Spleen (tissue), 11 donors: ENCODE data around the gene SUCLG1. TPM values are rescaled to one million over a fixed set of nuclear protein-coding genes. Genes with fewer than 3 reads are reported as not detected.
A peak's percentile ranks its signal among the peaks of the same experiment; 100 is the strongest.

Source experiments
- DNase-seq: peaks from one replicate; pipeline ENCODE4 v3.0.0-alpha.2; 2020
- H3K27ac ChIP-seq, 8 donors: fragments of 200-600 bp; sonication (generic) in 7 of 8; 1 replicate in 4 of 8; 2 replicates in 4 of 8; pipeline versions ENCODE4 v1.5.0 to v1.8.0; 2016 to 2021; ENCODE audit warnings: inconsistent platforms in 4 of 8, mild to moderate bottlenecking in 4 of 8, moderate library complexity in 1 of 8
- H3K27me3 ChIP-seq, 7 donors: fragments of 200-600 bp; sonication (generic) in 6 of 7; replicated peaks in 1 of 7; 1 replicate in 4 of 7; 2 replicates in 3 of 7; pipeline versions ENCODE4 v1.5.0 to v1.8.0; 2016 to 2021; ENCODE audit warnings: inconsistent platforms in 3 of 7, mild to moderate bottlenecking in 1 of 7
- H3K36me3 ChIP-seq, 6 donors: fragments of 200-600 bp; sonication (generic) in 5 of 6; 1 replicate in 4 of 6; 2 replicates in 2 of 6; pipeline versions ENCODE4 v1.5.0 to v1.8.0; 2016 to 2021; ENCODE audit warnings: inconsistent platforms in 2 of 6
- H3K4me1 ChIP-seq, 6 donors: fragments of 200-600 bp; sonication (generic) in 5 of 6; 1 replicate in 3 of 6; 2 replicates in 3 of 6; pipeline versions ENCODE4 v1.5.0 to v1.8.0; 2016 to 2021; ENCODE audit warnings: inconsistent platforms in 3 of 6
- H3K4me3 ChIP-seq, 8 donors: fragments of 200-600 bp; sonication (generic) in 7 of 8; 1 replicate in 4 of 8; 2 replicates in 4 of 8; pipeline versions ENCODE4 v1.5.0 to v1.8.0; 2016 to 2021; ENCODE audit warnings: inconsistent platforms in 4 of 8, mild to moderate bottlenecking in 4 of 8, moderate library complexity in 2 of 8
- H3K9me3 ChIP-seq, 8 donors: fragments of 200-600 bp; sonication (generic) in 7 of 8; 1 replicate in 4 of 8; 2 replicates in 4 of 8; pipeline versions ENCODE4 v1.5.0 to v1.8.0; 2016 to 2021; ENCODE audit warnings: inconsistent platforms in 4 of 8
- POLR2A ChIP-seq, 3 donors: fragments of 450-650 bp; IDR thresholded peaks; one replicate each; pipeline ENCODE4 v1.5.1; 2017; ENCODE audit warnings: antibody characterized with exemption in 3 of 3, mild to moderate bottlenecking in 1 of 3
- POLR2AphosphoS5 ChIP-seq, 3 donors: sonication (generic); formaldehyde crosslinking; IDR thresholded peaks; one replicate each; pipeline ENCODE4 v1.5.1; 2017; ENCODE audit warnings: antibody characterized with exemption in 3 of 3
- WGBS, 5 donors: extraction: QIAGEN DNeasy Blood & Tissue Kit in 3 of 5; methylation state at CpG; one replicate each; pipeline versions ENCODE4 v1.1.5 to v1.1.7; 2013 to 2018; 5-methylcytosine and 5-hydroxymethylcytosine counted together
- intact Hi-C: fragments of 100-400 bp; cut with DNase I; formaldehyde crosslinking; loops from one replicate; pipeline ENCODE4 v1.15.0; 2023; ENCODE audit warnings: low total_unique reads
- polyA plus RNA-seq, 3 donors: library from polyadenylated mRNA; stranded (reverse); fragments of 200-250 nt; gene quantifications; one replicate each; pipeline ENCODE4 v1.2.1, GENCODE V29; 2013
- total RNA-seq, 7 donors: library from RNA; depleted of rRNA in 3 of 7; stranded (reverse); fragments of >200 nt in 3 of 7; fragmentation: NEBNext Ultra II Directional in 4 of 7; extraction: Animal tissue kit (Norgen Biotek cat#: 25700) in 4 of 7; gene quantifications; one replicate each; pipeline versions ENCODE4 v1.1.0 to v1.2.1, GENCODE V29; 2016 to 2021
- TF ChIP-seq, protein P1 (sequence below), 11 experiments: fragments of 200-600 bp in 7 of 11; fragments of 450-650 bp in 4 of 11; sonication (generic) in 4 of 11; IDR thresholded peaks in 8 of 11; conservative IDR thresholded peaks in 3 of 11; 1 replicate in 7 of 11; 2 replicates in 4 of 11; pipeline versions ENCODE4 v1.4.0 to v1.8.0; 2016 to 2021; ENCODE audit warnings: antibody characterized with exemption in 11 of 11, inconsistent platforms in 4 of 11, mild to moderate bottlenecking in 1 of 11
- donor health status: healthy with polysubstance abuse.
- donor health status: DM: no; HTN: no; CAD: no; lungs with moderate emphysema.
- donor health status: DM: no; HTN: no; CAD: no.
- donor health status: Bipolar disorder and iron deficiency.
- donor health status: healthy.
- donor health status: DM: no; HTN: no; CAD: no.
- donor health status: DM: yes; HTN: yes; CAD: no.

Gene SUCLG1
- total and polyA plus RNA-seq, 10 donors: 39.2 to 58.3 (median 44.7) TPM

DNA sequence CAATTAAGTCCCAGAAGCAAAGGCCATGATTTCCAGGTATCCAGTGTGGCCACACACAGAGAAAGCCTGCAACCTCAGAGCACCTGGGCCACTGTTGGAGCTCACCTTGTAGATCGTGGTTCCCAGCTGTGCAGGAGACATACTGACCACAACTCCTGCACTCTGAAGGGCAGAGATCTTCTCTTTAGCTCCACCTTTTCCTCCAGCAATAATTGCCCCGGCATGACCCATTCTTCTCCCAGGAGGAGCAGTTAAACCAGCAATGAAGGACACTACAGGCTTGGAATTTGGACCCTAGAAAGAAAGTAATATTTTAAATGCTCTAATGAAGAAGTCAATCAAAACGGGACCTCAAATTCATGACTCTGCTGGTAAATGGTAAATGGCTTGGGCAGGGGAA is 33.8 kb downstream of the SUCLG1 start:
- TF ChIP-seq POLR2A (IDR thresholded peaks at IDR 0.05) (no peak), POLR2AphosphoS5 (IDR thresholded peaks at IDR 0.05) (no peak)
- TF ChIP-seq, protein P1, sequence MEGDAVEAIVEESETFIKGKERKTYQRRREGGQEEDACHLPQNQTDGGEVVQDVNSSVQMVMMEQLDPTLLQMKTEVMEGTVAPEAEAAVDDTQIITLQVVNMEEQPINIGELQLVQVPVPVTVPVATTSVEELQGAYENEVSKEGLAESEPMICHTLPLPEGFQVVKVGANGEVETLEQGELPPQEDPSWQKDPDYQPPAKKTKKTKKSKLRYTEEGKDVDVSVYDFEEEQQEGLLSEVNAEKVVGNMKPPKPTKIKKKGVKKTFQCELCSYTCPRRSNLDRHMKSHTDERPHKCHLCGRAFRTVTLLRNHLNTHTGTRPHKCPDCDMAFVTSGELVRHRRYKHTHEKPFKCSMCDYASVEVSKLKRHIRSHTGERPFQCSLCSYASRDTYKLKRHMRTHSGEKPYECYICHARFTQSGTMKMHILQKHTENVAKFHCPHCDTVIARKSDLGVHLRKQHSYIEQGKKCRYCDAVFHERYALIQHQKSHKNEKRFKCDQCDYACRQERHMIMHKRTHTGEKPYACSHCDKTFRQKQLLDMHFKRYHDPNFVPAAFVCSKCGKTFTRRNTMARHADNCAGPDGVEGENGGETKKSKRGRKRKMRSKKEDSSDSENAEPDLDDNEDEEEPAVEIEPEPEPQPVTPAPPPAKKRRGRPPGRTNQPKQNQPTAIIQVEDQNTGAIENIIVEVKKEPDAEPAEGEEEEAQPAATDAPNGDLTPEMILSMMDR (IDR thresholded peaks at IDR 0.05 in 8 of 11, conservative IDR thresholded peaks at IDR 0.05 in 3 of 11): no peak
- no peak overlapping the region for H3K27ac ChIP-seq
- H3K4me1 ChIP-seq: peaks cover 0 to 13% (median 1%) of the 10 kb centered on the region in 6 donors
- no peaks in the 10 kb centered on the region for H3K27me3 ChIP-seq
- H3K9me3 ChIP-seq: no peaks in the 10 kb centered on the region
- intact Hi-C loops: no loop called here
- DNase-seq: no peak
- H3K4me3 ChIP-seq: no peak overlapping the region
- WGBS, 5 donors: 76 to 90% (median 81%) methylated on average over 3 of the region's 3 CpGs
- peaks cover 0 to 85% (median 59%) of the 10 kb centered on the region in 6 donors for H3K36me3 ChIP-seq

DNA sequence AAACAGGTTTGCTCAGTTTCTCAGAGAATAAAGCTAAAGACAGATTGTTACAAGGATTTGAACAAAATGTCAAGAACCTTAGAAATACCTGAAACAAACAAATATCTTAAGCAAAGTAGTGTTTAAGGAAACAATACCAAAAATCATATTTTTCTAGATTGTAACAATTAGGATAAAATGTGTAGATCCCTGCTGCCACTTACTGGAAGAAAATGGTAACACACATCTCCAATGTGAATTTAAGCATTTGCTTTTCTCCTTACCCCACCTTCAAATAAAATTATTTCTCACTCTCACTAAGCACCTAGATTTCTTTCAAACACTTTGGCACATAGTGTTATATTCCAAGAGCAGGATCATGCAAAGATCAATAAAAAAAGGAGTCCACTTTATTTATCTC is 34.9 kb downstream of the SUCLG1 start:
- TF ChIP-seq POLR2AphosphoS5 (IDR thresholded peaks at IDR 0.05) (no peak), POLR2A (IDR thresholded peaks at IDR 0.05) (no peak)
- TF ChIP-seq, protein P1 (IDR thresholded peaks at IDR 0.05 in 8 of 11, conservative IDR thresholded peaks at IDR 0.05 in 3 of 11): peak in 5 of 11 experiments; percentile 10 to 32 (median 20)
- no peaks in the 10 kb centered on the region for H3K9me3 ChIP-seq
- H3K4me3 ChIP-seq: no peak overlapping the region
- DNase-seq: no peak
- H3K27me3 ChIP-seq: no peaks in the 10 kb centered on the region
- intact Hi-C loops: no loop called here
- H3K27ac ChIP-seq: no peak overlapping the region
- H3K36me3 ChIP-seq: peaks cover 0 to 73% (median 47%) of the 10 kb centered on the region in 6 donors
- H3K4me1 ChIP-seq: peaks cover 0 to 13% (median 1%) of the 10 kb centered on the region in 6 donors

DNA sequence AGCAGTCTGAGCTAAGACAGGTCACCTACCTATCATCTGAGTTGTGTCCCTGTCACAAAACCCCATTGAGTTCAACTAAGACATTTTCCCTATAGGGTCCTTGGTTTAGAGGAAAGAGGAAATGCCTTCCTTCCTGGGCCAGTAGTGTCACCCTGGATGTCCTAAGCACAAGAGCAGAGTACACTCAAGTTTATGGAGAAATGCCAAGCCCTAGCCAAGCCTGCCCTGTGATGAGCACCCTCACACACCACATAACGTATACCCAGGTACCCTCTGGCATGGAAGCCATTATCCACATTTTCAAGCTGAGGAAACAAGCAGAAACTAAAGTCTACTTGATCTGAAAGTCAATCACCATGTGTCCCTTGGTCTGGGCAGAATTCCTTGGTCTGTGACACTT is 37.3 kb downstream of the SUCLG1 start:
- intact Hi-C loops: no loop called here
- H3K36me3 ChIP-seq: peaks cover 0 to 51% (median 39%) of the 10 kb centered on the region in 6 donors
- H3K9me3 ChIP-seq: no peaks in the 10 kb centered on the region
- no peak overlapping the region for H3K27ac ChIP-seq
- H3K4me3 ChIP-seq: no peak overlapping the region
- 92 to 100% (median 93%) methylated on average over 1 of the region's 1 CpG for WGBS, 5 donors
- no peak for DNase-seq
- TF ChIP-seq, protein P1 (IDR thresholded peaks at IDR 0.05 in 8 of 11, conservative IDR thresholded peaks at IDR 0.05 in 3 of 11): no peak
- no peak for TF ChIP-seq POLR2AphosphoS5 (IDR thresholded peaks at IDR 0.05)
- no peak for TF ChIP-seq POLR2A (IDR thresholded peaks at IDR 0.05)
- no peaks in the 10 kb centered on the region for H3K27me3 ChIP-seq
- H3K4me1 ChIP-seq: no peaks in the 10 kb centered on the region

DNA sequence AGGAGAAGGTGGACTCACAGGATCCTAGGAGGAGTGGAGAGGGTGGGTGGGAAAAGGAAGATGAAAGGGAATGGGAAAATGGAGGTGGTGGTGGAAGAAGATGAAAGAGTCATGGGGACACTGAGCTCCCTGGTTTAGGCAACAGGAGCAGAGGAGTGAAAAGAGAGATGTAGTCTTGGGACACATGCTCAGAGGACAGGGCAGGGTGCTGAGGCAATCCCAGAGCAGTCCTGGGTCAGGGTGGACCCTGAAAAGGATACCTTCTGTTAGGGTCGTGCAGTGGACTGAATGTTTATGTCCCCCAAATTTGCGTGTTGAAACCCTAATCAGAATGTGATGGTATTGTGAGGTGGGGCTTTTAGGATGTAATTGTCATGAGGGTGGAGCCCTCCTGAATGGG is 37.9 kb downstream of the SUCLG1 start:
- WGBS, 5 donors: 88 to 94% (median 92%) methylated on average over 2 of the region's 2 CpGs
- DNase-seq: no peak
- Histone ChIP-seq H3K4me1 (no peaks in the 10 kb centered on the region), H3K27ac (no peak overlapping the region), H3K36me3 (peaks cover 0 to 45% (median 36%) of the 10 kb centered on the region in 6 donors), H3K9me3 (no peaks in the 10 kb centered on the region), H3K4me3 (no peak overlapping the region), H3K27me3 (no peaks in the 10 kb centered on the region)
- intact Hi-C loops: no loop called here
- TF ChIP-seq POLR2AphosphoS5 (IDR thresholded peaks at IDR 0.05) (no peak), POLR2A (IDR thresholded peaks at IDR 0.05) (no peak)
- TF ChIP-seq, protein P1 (IDR thresholded peaks at IDR 0.05 in 8 of 11, conservative IDR thresholded peaks at IDR 0.05 in 3 of 11): no peak
